ENCODE measurements around the gene NXF2. TPM values are rescaled to one million over a fixed set of nuclear protein-coding genes. Genes with fewer than 3 reads are reported as not detected.
"Not testable (repeated sequence)": the region's sequence is repeated elsewhere in the genome, so short reads cannot be mapped to it uniquely, and the experiment has no call there.

NXF2 gene
- total RNA-seq = not detected

- not testable (repeated sequence) for ATAC-seq
These were observed at the start of gene NXF2 for GRCh38 chrX:102246893-102247292. Gene NXF2 (plus strand): TSS chrX:102247167. CDS start chrX:102307079, 59,912 bp downstream.

DNA sequence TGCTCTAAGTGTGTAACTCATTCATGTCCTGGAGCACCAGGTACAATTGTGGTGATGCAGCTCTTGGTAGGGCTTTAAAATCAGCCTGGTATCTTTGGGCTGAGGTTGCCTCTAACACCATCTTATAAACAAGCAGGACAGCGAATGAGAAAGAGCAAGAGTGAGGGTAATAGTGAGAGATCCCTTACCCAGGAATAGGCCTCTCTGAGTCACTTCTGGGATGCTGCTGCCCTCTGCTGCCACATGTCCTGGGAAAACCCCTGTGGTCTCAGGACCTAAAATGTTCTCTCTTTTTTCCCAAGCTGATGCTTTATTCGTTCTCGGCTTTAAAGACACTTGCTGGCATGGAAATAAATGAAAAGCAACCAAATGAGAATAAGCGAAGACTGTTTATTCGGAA lies 39.0 kb upstream of the NXF2 start:
- ATAC-seq = not testable (repeated sequence)

DNA sequence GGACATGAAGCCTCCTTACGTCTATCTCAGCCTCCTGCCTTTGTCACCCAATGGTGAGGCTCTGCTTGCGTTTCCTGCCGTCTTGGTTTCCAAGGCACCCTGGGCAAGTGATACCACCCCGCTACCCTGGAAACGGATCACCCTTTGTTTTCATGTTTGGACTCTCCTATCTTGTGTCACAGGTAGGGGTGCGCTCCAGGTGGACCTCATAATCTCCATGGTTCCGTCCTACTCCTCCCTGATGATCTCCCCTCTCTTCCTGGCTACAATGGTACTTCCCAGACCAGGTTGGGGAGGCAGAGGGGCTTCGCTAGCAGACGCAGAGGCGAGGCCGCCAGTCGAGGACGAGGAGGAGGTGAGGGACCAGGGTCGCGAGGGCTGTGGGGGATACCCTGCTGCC lies 32.0 kb upstream of the NXF2 start, which contains the start of gene TCP11X1:
Gene TCP11X1, plus strand, starts transcription at position 316 of the 400 bp plus-strand sequence.
- not testable (repeated sequence) for ATAC-seq

GRCh38 chrX:102216497-102216896 lies 30.5 kb upstream of the NXF2 start:
- not testable (repeated sequence) for ATAC-seq

DNA sequence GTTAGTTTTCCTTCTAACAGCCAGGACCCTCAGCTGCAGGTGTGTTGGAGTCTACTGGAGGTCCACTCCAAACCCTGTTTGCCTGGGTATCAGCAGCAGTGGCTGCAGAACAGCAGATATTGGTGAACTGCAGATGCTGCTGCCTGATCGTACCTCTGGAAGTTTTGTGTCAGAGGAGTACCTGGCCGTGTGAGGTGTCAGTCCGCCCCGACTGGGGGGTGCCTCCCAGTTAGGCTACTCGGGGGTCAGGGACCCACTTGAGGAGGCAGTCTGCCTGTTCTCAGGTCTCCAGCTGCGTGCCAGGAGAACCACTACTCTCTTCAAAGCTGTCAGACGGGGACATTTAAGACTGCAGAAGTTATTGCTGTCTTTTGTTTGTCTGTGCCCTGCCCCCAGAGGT lies 11.3 kb upstream of the NXF2 start:
- ATAC-seq = not testable (repeated sequence)

- ATAC-seq = not testable (repeated sequence)
These were observed 6.7 kb upstream of the NXF2 start for GRCh38 chrX:102240265-102240664.

GRCh38 chrX:102272231-102272630 lies 25.3 kb downstream of the NXF2 start:
- ATAC-seq = not testable (repeated sequence)

DNA sequence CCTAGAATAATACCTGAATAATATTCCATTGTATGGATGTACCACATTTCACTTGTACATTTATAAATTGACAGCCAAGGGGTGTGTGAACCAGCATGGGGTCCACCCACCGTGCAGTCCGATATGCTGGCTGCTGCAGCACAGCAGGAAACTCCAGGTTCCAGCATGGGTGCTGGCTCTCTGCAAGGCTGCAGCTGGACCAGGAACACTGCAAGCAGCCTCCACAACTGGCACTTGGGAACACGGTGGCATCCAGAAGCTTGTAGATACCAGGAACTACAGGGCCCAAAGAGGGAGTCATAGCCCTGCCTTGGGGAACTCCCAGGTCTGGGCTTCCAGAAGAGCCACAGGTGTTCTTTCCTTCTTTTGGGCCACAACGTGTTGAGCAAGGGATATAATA lies 91.2 kb downstream of the NXF2 start:
- ATAC-seq = no peak

- ATAC-seq = no peak
These were observed 92.6 kb downstream of the NXF2 start for GRCh38 chrX:102339312-102340298.

GRCh38 chrX:102341867-102342266 lies 94.9 kb downstream of the NXF2 start:
- ATAC-seq = no peak

DNA sequence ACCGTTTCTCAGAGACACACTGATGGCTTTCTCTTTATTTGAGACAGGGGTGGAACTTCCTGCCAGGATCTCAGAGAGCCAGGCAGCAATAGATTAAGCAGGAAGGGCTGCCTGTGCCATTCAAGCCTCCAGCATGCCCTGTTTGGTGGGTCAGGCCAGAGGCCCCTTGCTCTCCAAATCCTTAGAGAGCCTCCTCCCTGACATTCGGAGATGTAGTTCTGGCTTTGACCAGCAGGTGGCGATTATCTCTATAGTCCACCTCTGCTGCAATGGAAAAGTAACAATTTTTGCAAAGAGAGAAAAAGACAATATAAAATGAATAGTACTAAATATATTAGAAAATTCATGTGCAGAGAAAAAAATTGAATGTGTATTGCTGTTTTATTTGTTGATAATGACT lies 98.9 kb downstream of the NXF2 start:
- no peak for ATAC-seq

Other genes with a start within 250 kb of the NXF2 start
- not detected for gene TCEAL2, start 121.5 kb upstream of the NXF2 start, total RNA-seq
- gene TCEAL6, start 104.7 kb upstream of the NXF2 start, total RNA-seq = not detected
- 0.80 TPM for gene BEX5, start 91.2 kb upstream of the NXF2 start, total RNA-seq
- gene TCP11X1, start 31.9 kb upstream of the NXF2 start, total RNA-seq = not detected
- gene NXF2B, start 192.8 kb downstream of the NXF2 start, total RNA-seq = not detected
- not detected for gene TCP11X2, start 224.6 kb downstream of the NXF2 start, total RNA-seq

Measured in esophagus mucosa (tissue), 1 donor.